Adipocyte (in vitro differentiated cells): ENCODE measurements around the gene ANP32B.
"Not testable (repeated sequence)": the region's sequence is repeated elsewhere in the genome, so short reads cannot be mapped to it uniquely, and the experiment has no call there.

ENCODE experiments used
- DNase-seq: peaks from one replicate; pipeline ENCODE4 v3.0.0-alpha.2; 2015; ENCODE audit warnings: low read depth
- H3K27me3 ChIP-seq: replicated peaks from 2 replicates; pipeline ENCODE4 v1.7.0; 2013; ENCODE audit warnings: mild to moderate bottlenecking, low read length, moderate library complexity; ENCODE audit not compliant: control insufficient read depth, insufficient read depth
- H3K36me3 ChIP-seq: 2 replicates; pipeline ENCODE4 v1.7.0; 2013; ENCODE audit warnings: low read length, mild to moderate bottlenecking, moderate library complexity; ENCODE audit not compliant: control insufficient read depth, insufficient read depth, severe bottlenecking
- H3K4me1 ChIP-seq: 2 replicates; pipeline ENCODE4 v1.7.0; 2013; ENCODE audit warnings: mild to moderate bottlenecking, low read length, moderate library complexity; ENCODE audit not compliant: control insufficient read depth, insufficient read depth
- H3K4me3 ChIP-seq: 2 replicates; pipeline ENCODE4 v1.7.0; 2013; ENCODE audit warnings: mild to moderate bottlenecking, low read length, moderate library complexity
- H3K9ac ChIP-seq: 2 replicates; pipeline ENCODE4 v1.7.0; 2013; ENCODE audit warnings: mild to moderate bottlenecking, low read length, moderate library complexity
- H3K9me3 ChIP-seq: 2 replicates; pipeline ENCODE4 v1.7.0; 2013; ENCODE audit warnings: mild to moderate bottlenecking, low read length, moderate library complexity; ENCODE audit not compliant: control insufficient read depth

ANP32B gene

GRCh38 chr9:97982683-97983588 lies at the start of gene ANP32B:
ANP32B (plus strand) TSS chr9:97983341; CDS start chr9:97983556, 215 bp downstream.
- Histone ChIP-seq H3K27me3 (no peaks in the 10 kb centered on the region), H3K4me3 (peak within 1 kb of the TSS; percentile 87), H3K9ac (peak within 1 kb of the TSS; percentile 96), H3K9me3 (no peaks in the 10 kb centered on the region), H3K36me3 (no peaks in the 10 kb centered on the region), H3K4me1 (peaks cover 37% of the 10 kb centered on the region)
- DNase-seq, result peak; percentile 97

GRCh38 chr9:97934321-97935115 lies 48.6 kb upstream of the ANP32B start:
- no peaks in the 10 kb centered on the region for H3K9me3 ChIP-seq
- no peak overlapping the region for H3K4me3 ChIP-seq
- H3K4me1 ChIP-seq, result no peaks in the 10 kb centered on the region
- H3K36me3 ChIP-seq, result no peaks in the 10 kb centered on the region
- H3K9ac ChIP-seq, result no peak overlapping the region
- H3K27me3 ChIP-seq, result peaks cover 34% of the 10 kb centered on the region
- DNase-seq, result no peak

DNA sequence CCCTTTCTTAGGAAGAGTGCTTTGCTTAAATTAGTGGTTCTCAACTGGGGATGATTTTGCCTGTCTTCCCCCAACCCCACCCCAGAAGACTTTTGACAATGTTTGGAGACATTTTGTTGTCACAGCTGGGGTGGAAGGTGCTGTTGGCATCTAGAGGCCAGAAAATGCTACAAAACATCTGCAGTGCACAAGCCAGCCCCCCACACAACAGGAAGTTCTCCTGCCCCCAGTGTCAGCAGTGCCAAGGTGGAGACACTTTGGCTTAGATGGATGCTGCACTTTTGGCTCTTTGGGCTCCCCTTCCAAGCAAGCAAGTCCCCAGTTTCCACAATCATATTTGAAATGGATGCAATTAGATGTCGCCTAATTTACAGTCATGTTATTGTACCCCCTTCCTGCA lies 47.9 kb upstream of the ANP32B start:
- Histone ChIP-seq H3K27me3 (peaks cover 33% of the 10 kb centered on the region), H3K36me3 (no peaks in the 10 kb centered on the region), H3K9ac (no peak overlapping the region), H3K4me3 (no peak overlapping the region), H3K4me1 (no peaks in the 10 kb centered on the region), H3K9me3 (no peaks in the 10 kb centered on the region)
- DNase-seq, result no peak

- DNase-seq, result no peak
- Histone ChIP-seq H3K9ac (no peak overlapping the region), H3K9me3 (no peaks in the 10 kb centered on the region), H3K27me3 (peaks cover 34% of the 10 kb centered on the region), H3K4me3 (no peak overlapping the region), H3K4me1 (no peaks in the 10 kb centered on the region), H3K36me3 (no peaks in the 10 kb centered on the region)
Observed at GRCh38 chr9:97936998-97937397, 46.1 kb upstream of the ANP32B start.

DNA sequence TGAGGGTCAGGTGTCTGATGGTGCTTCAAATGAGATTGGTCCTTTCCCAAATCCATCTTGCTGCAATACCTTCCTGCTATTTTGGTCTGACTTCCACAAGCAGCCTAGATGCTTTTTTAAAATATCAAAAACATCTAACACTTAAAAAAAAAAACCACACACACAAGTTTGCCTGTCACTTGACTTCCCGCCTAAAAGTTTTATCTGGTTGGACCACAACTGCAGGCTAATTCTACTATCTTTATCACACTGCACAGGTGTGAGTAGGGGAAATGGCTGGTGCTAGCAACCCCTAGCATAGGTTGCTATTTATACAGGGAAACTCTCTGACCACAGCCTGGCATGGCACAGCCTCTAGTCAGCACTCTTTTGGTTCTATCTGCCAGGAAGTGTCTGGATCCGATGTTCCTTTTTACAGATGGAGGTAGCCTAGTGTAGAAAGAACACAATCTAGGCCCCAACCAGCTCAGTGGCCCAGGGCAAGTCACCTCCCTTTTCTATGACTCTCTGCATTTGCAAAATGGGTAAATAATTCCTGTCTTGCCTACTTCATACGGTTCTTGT lies 45.0 kb upstream of the ANP32B start, which contains the start of gene HEMGN:
TSS of gene HEMGN (minus strand) at position 92 of the 564 bp plus-strand sequence. CDS start at position 56, 36 bp downstream.
- DNase-seq, result no peak
- no peaks in the 10 kb centered on the region for H3K36me3 ChIP-seq
- H3K4me3 ChIP-seq, result no peak within 1 kb of the TSS
- H3K4me1 ChIP-seq, result no peaks in the 10 kb centered on the region
- H3K9me3 ChIP-seq, result no peaks in the 10 kb centered on the region
- H3K27me3 ChIP-seq, result peaks cover 35% of the 10 kb centered on the region
- no peak within 1 kb of the TSS for H3K9ac ChIP-seq

GRCh38 chr9:97940233-97940632 lies 42.9 kb upstream of the ANP32B start:
- H3K9ac ChIP-seq, result no peak overlapping the region
- DNase-seq, result no peak
- H3K27me3 ChIP-seq, result peaks cover 51% of the 10 kb centered on the region
- H3K4me3 ChIP-seq, result no peak overlapping the region
- H3K36me3 ChIP-seq, result no peaks in the 10 kb centered on the region
- H3K9me3 ChIP-seq, result no peaks in the 10 kb centered on the region
- no peaks in the 10 kb centered on the region for H3K4me1 ChIP-seq

DNA sequence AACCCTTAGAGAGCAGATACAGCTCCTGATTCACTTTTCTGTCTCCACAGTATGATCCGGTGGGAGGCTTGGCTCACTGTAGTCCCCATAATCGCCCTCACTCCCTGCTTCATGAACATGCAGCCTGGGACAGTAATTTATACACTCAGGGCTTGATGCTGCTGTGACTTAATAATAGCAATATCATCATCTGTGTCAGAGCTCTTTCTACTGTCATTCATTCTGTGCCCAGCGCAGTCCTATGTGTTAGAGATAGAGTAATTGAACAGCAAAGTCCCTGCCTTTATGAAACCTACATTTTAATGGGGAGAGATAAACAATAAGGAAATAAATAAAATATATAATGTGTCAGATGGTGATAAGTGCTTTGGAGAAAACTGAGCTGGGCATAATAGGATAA lies 42.4 kb upstream of the ANP32B start:
- Histone ChIP-seq H3K4me1 (no peaks in the 10 kb centered on the region), H3K36me3 (no peaks in the 10 kb centered on the region), H3K4me3 (no peak overlapping the region), H3K9me3 (no peaks in the 10 kb centered on the region), H3K9ac (no peak overlapping the region), H3K27me3 (peaks cover 46% of the 10 kb centered on the region)
- DNase-seq, result no peak

DNA sequence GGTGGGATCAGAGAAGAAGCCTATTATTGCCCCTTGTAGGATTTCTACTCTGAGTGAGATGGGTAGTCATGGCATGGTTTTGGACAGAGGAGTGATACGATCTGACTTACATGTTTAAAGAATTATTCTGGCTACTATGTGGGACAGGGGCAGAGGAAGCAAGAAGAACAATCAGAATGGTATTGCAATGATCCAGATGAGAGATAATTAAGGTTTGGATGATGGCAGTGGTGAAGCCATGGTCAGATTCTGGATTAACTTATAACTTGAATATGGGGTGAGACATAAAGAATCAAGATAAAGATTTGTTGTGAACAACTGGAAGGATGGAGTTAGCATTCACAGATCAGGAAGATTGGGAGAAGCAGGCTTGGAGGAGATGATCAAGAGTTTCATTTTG lies 41.8 kb upstream of the ANP32B start:
- Histone ChIP-seq H3K36me3 (no peaks in the 10 kb centered on the region), H3K9me3 (no peaks in the 10 kb centered on the region), H3K27me3 (peaks cover 40% of the 10 kb centered on the region), H3K9ac (no peak overlapping the region), H3K4me3 (no peak overlapping the region), H3K4me1 (no peaks in the 10 kb centered on the region)
- DNase-seq, result no peak

DNA sequence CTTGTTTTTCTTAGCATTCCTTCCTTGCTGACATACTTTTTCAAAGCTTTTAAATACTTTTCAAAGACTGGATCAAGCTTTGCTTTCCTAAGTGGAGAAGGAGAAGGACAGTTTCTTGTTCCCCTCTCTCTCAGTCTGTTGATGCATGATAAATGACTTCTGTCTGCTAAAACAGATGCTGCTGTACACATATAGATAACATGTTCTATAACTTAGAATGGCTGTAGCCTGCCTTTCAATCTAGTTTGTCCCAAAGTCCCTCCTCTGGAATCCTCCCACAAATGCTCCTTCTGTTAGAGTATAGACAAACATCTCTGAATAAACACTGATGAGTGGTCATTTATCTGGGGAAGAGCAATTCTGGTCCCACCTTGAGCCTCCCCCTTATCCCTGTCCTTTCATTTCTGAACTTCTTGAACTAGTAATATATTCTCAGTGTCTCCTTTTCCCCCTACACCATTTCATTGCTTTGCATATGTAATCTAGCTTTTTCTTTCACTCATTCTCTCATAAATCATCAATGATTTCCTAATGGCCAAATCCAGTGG lies 39.8 kb upstream of the ANP32B start:
- no peak for DNase-seq
- Histone ChIP-seq H3K9ac (no peak overlapping the region), H3K27me3 (peaks cover 33% of the 10 kb centered on the region)

GRCh38 chr9:97944612-97945011 lies 38.5 kb upstream of the ANP32B start:
- no peak for DNase-seq
- H3K4me3 ChIP-seq, result no peak overlapping the region
- no peaks in the 10 kb centered on the region for H3K4me1 ChIP-seq
- no peaks in the 10 kb centered on the region for H3K9me3 ChIP-seq
- peaks cover 33% of the 10 kb centered on the region for H3K27me3 ChIP-seq
- H3K9ac ChIP-seq, result no peak overlapping the region
- H3K36me3 ChIP-seq, result no peaks in the 10 kb centered on the region

More for the DNA sequence above, 39.8 kb upstream of the ANP32B start:
- H3K36me3 ChIP-seq, result no peaks in the 10 kb centered on the region
- no peak overlapping the region for H3K4me3 ChIP-seq
- H3K4me1 ChIP-seq, result no peaks in the 10 kb centered on the region
- no peaks in the 10 kb centered on the region for H3K9me3 ChIP-seq

- not testable (repeated sequence) for DNase-seq, H3K4me3 ChIP-seq, H3K9ac ChIP-seq, H3K4me1 ChIP-seq, H3K36me3 ChIP-seq, H3K9me3 ChIP-seq
- H3K27me3 ChIP-seq, result peaks cover 29% of the 10 kb centered on the region
Observed at GRCh38 chr9:97945470-97945869, 37.7 kb upstream of the ANP32B start.
